RWPE2 (cell line): ENCODE results near the gene UTP20.

Experiments
- ATAC-seq: fragments of 200-7000 bp; cut with Tn5 transposase; 3 replicates; pipeline ENCODE4 v1.9.1; 2021; ENCODE audit warnings: low read depth
- DNase-seq: peaks from one replicate; pipeline ENCODE4 v3.0.0-alpha.2; 2020; ENCODE audit warnings: low spot score
- H3K27ac ChIP-seq: fragments of 450-650 bp; 2 replicates; pipeline ENCODE4 v1.5.1; 2017; ENCODE audit warnings: mild to moderate bottlenecking; ENCODE audit not compliant: poor library complexity, severe bottlenecking
- H3K27me3 ChIP-seq: fragments of 250-450 bp; sonication (Bioruptor Pico); 2 replicates; pipeline ENCODE4 v1.5.1; 2021; ENCODE audit warnings: mild to moderate bottlenecking, moderate library complexity; ENCODE audit not compliant: insufficient read depth, poor library complexity, severe bottlenecking
- H3K36me3 ChIP-seq: fragments of 250-450 bp; sonication (Bioruptor Pico); 2 replicates; pipeline ENCODE4 v1.5.1; 2020; ENCODE audit warnings: low read depth, mild to moderate bottlenecking, moderate library complexity
- H3K4me1 ChIP-seq: fragments of 250-450 bp; sonication (Bioruptor Pico); 2 replicates; pipeline ENCODE4 v1.5.1; 2021; ENCODE audit warnings: mild to moderate bottlenecking, moderate library complexity; ENCODE audit not compliant: insufficient read depth, poor library complexity, severe bottlenecking
- H3K4me3 ChIP-seq: fragments of 250-450 bp; sonication (Bioruptor Pico); 2 replicates; pipeline ENCODE4 v1.5.1; 2021; ENCODE audit warnings: mild to moderate bottlenecking, moderate library complexity; ENCODE audit not compliant: severe bottlenecking
- H3K9me3 ChIP-seq: fragments of 250-450 bp; sonication (Bioruptor Pico); 2 replicates; pipeline ENCODE4 v1.5.1; 2021; ENCODE audit warnings: mild to moderate bottlenecking, moderate library complexity; ENCODE audit not compliant: severe bottlenecking
- TF ChIP-seq, protein P1 (sequence below): fragments of 450-650 bp; IDR thresholded peaks from one replicate; pipeline ENCODE4 v1.5.1; 2017; ENCODE audit warnings: mild to moderate bottlenecking, moderate library complexity; ENCODE audit not compliant: poor library complexity, severe bottlenecking

Gene UTP20

DNA sequence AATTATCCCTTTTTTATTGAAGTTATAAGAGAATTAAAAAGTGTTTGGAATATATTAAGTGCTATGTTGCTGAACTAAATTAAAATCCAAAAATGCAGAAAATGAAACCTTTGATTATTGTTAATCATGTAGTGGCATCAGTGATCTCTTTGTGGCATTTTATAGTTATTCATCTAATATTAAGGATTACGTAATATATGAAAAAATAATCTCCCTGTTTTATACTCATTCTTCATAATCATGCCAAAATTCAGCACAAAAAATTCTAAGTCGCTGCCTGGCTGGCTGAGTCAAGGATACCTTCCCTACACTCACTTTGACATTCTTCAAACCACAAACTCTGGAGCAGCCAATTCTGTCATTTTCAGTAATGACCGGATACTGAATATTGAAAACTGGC is 64.0 kb downstream of the UTP20 start:
- Histone ChIP-seq H3K4me1 (no peaks in the 10 kb centered on the region), H3K9me3 (no peaks in the 10 kb centered on the region), H3K36me3 (peaks cover 88% of the 10 kb centered on the region), H3K27ac (no peak overlapping the region), H3K4me3 (no peak overlapping the region), H3K27me3 (no peaks in the 10 kb centered on the region)
- ATAC-seq, result no peak
- TF ChIP-seq, protein P1, sequence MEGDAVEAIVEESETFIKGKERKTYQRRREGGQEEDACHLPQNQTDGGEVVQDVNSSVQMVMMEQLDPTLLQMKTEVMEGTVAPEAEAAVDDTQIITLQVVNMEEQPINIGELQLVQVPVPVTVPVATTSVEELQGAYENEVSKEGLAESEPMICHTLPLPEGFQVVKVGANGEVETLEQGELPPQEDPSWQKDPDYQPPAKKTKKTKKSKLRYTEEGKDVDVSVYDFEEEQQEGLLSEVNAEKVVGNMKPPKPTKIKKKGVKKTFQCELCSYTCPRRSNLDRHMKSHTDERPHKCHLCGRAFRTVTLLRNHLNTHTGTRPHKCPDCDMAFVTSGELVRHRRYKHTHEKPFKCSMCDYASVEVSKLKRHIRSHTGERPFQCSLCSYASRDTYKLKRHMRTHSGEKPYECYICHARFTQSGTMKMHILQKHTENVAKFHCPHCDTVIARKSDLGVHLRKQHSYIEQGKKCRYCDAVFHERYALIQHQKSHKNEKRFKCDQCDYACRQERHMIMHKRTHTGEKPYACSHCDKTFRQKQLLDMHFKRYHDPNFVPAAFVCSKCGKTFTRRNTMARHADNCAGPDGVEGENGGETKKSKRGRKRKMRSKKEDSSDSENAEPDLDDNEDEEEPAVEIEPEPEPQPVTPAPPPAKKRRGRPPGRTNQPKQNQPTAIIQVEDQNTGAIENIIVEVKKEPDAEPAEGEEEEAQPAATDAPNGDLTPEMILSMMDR, result no peak
- no peak for DNase-seq

DNA sequence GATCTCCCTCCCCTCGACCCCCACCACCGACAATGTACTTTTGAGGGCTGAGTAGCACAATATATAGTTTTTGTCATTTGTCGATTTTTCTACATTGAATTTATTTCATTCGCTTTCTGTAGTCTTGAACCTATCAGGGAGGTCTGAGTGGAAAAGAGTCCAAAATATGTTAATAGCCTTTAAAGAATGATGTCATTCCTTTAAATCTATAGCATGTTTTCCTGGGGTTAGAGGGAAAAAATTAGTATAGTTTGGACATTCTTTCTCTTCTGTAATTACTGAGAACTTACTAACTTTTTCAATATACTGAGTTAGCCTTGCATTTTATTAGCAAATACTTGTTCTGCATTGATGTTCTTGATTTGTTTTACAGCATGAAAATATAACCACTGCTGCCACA is 71.8 kb downstream of the UTP20 start:
- H3K4me3 ChIP-seq, result no peak overlapping the region
- no peak overlapping the region for H3K27ac ChIP-seq
- no peak for ATAC-seq
- no peaks in the 10 kb centered on the region for H3K27me3 ChIP-seq
- H3K4me1 ChIP-seq, result no peaks in the 10 kb centered on the region
- TF ChIP-seq, protein P1, result no peak
- no peak for DNase-seq
- peaks cover 64% of the 10 kb centered on the region for H3K36me3 ChIP-seq
- no peaks in the 10 kb centered on the region for H3K9me3 ChIP-seq

- H3K4me3 ChIP-seq, result no peak overlapping the region
- H3K4me1 ChIP-seq, result no peaks in the 10 kb centered on the region
- peaks cover 81% of the 10 kb centered on the region for H3K36me3 ChIP-seq
- H3K27me3 ChIP-seq, result no peaks in the 10 kb centered on the region
- ATAC-seq (no peak), DNase-seq (no peak)
- H3K27ac ChIP-seq, result no peak overlapping the region
- no peaks in the 10 kb centered on the region for H3K9me3 ChIP-seq
- TF ChIP-seq, protein P1, result no peak
Observed at GRCh38 chr12:101356794-101357193, 76.9 kb downstream of the UTP20 start.

DNA sequence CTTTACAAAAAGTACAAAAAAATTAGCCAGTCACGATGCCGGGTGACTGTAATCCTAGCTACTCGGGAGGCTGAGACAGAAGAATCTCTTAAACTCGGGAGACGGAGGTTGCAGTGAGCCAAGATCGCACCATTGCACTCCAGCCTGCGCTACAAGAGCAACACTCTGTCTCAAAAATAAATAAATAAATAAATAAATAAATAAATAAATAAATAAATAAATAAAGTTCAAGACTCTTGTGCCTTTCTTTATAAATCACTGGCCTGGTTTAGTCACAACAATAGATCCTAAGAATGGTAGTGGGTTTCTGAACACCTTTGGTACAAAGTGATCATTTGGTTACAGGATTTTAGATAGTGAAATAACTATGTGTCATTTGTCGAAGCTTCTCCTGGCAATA is 81.5 kb downstream of the UTP20 start:
- ATAC-seq (no peak), DNase-seq (no peak)
- Histone ChIP-seq H3K9me3 (no peaks in the 10 kb centered on the region), H3K4me3 (no peak overlapping the region), H3K4me1 (no peaks in the 10 kb centered on the region), H3K27ac (no peak overlapping the region), H3K27me3 (no peaks in the 10 kb centered on the region), H3K36me3 (peaks cover 89% of the 10 kb centered on the region)
- TF ChIP-seq, protein P1, result no peak

DNA sequence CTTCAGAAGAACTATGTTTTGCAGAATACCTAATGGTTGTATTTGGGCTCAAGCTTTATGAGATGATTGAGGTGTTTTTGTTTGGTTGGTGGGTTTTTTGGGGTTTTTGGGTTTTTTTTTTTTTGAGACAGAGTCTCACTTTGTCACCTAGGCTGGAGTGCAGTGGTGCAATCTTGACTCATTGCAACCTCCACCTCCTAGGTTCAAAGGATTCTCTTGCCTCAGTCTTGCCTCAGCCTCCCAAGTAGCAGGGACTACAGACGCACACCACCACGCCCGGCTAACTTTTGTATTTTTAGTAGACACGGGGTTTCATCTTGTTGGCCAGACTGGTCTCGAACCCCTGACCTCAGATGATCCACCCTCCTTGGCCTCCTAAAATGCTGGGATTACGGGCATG is 88.1 kb downstream of the UTP20 start:
- Histone ChIP-seq H3K9me3 (no peaks in the 10 kb centered on the region), H3K4me1 (no peaks in the 10 kb centered on the region), H3K4me3 (no peak overlapping the region), H3K36me3 (peaks cover 85% of the 10 kb centered on the region), H3K27ac (no peak overlapping the region), H3K27me3 (no peaks in the 10 kb centered on the region)
- TF ChIP-seq, protein P1, result no peak
- DNase-seq (no peak), ATAC-seq (no peak)
